ENCODE measurements around the gene LMO2. TPM values are rescaled to one million over a fixed set of nuclear protein-coding genes. Genes with fewer than 3 reads are reported as not detected.
A peak's percentile ranks its signal among the peaks of the same experiment; 100 is the strongest.

The LMO2 gene
- total and polyA plus RNA-seq, 2 donors (not counting 1 experiment from before 2014, with no cell fraction given), result 6.2 to 10.7 TPM

DNA sequence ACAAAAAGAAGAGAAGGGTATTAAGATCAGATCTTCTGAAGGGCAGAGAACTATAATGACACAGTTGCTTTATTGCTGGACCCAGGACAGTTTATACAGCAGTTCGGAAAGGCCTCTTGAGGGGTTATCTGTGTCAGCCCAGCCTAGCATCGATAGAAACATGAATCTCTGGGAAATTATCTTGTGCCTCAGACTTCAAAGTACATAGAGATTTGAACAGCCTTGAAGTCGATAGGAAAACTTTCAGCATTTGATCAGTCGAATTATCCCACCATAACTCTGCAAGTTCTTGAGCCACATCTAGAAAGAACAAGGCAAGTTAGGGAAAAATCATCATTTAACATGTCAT lies 2.5 kb upstream of the LMO2 start:
- Mint-ChIP-seq H3K27me3 (no peaks in the 10 kb centered on the region), H3K27ac (peak overlapping the region; percentile 95), H3K9me3 (ENCODE audit: insufficient read depth) (peaks cover 3% of the 10 kb centered on the region), H3K4me3 (peak overlapping the region; percentile 92), H3K4me1 (peaks cover 74% of the 10 kb centered on the region)
- H3K27ac ChIP-seq (ENCODE audit: low read length in 2 of 2), result peak overlapping the region; percentile 80 to 89
- WGBS (ENCODE audit: insufficient coverage), result 8% methylated on average over 4 of the region's 4 CpGs
- ChIA-PET POLR2A (interaction anchor here (1.1 to 2.3 kb wide), 2 partner anchors 26 to 27 kb away, joined by 4 to 11 read pairs; no protein-coding TSS in a partner anchor), CTCF (interaction anchor here (1.3 to 5.3 kb wide), 5 partner anchors 24 to 93 kb away, joined by 3 to 21 read pairs (median 9); no protein-coding TSS in a partner anchor)
- no peak for ATAC-seq (ENCODE audit: low read depth)
- peaks cover 61 to 67% of the 10 kb centered on the region in 2 donors for H3K4me1 ChIP-seq (ENCODE audit: control insufficient read depth in 2 of 2, insufficient read depth in 2 of 2, low read length in 2 of 2)
- H4K20me1 ChIP-seq (ENCODE audit: control insufficient read depth, insufficient read depth, low read length, poor library complexity, severe bottlenecking), result no peaks in the 10 kb centered on the region
- peak overlapping the region; percentile 82 for H3K4me2 ChIP-seq (replicated peaks; ENCODE audit: low read depth, low read length, poor library complexity, severe bottlenecking)
- H3K4me3 ChIP-seq (ENCODE audit: control extremely low read depth in 1 of 5, extremely low read depth in 1 of 5, insufficient read depth in 1 of 5, low read depth in 2 of 5, low read length in 4 of 5), result peak overlapping the region; percentile 43 to 74 (median 60)
- DNase-seq, result no peak
- peak overlapping the region; percentile 74 for H3K9ac ChIP-seq (ENCODE audit: low read length)
- H2AFZ ChIP-seq (ENCODE audit: insufficient read depth, low read depth, low read length, poor library complexity, severe bottlenecking), result peak overlapping the region; percentile 84
- intact Hi-C loops (cut with micrococcal nuclease), result loop anchor here (2.0 kb wide), 1 partner anchor 18 kb away; no protein-coding TSS in a partner anchor
- H3K9me3 ChIP-seq (ENCODE audit: control extremely low read depth in 1 of 3, control insufficient read depth in 2 of 3, insufficient read depth in 1 of 3, low read length in 2 of 3), result no peaks in the 10 kb centered on the region
- H3K79me2 ChIP-seq (ENCODE audit: control insufficient read depth, insufficient read depth, low read length), result peaks cover 4% of the 10 kb centered on the region
- no peak for TF ChIP-seq EZH2 (IDR thresholded peaks at IDR 0.05; ENCODE audit: borderline replicate concordance, insufficient read depth, low read depth, low read length, poor library complexity, severe bottlenecking)
- TF ChIP-seq CTCF (IDR thresholded peaks at IDR 0.05), result no peak
- H3K36me3 ChIP-seq (replicated peaks in 1 of 2; ENCODE audit: control extremely low read depth in 1 of 2, control insufficient read depth in 1 of 2, extremely low read depth in 1 of 2, insufficient read depth in 2 of 2, low read length in 1 of 2), result no peaks in the 10 kb centered on the region
- H3K27me3 ChIP-seq (replicated peaks in 1 of 4; ENCODE audit: control extremely low read depth in 1 of 4, control insufficient read depth in 3 of 4, insufficient read depth in 4 of 4, low read length in 3 of 4), result no peaks in the 10 kb centered on the region

GRCh38 chr11:33893711-33894397 lies 2.0 kb upstream of the LMO2 start:
- peak; percentile 84 for DNase-seq
- TF ChIP-seq CTCF (IDR thresholded peaks at IDR 0.05) (no peak), EZH2 (IDR thresholded peaks at IDR 0.05; ENCODE audit: borderline replicate concordance, insufficient read depth, low read depth, low read length, poor library complexity, severe bottlenecking) (no peak)
- intact Hi-C loops (cut with micrococcal nuclease), result loop anchor here (1.0 to 2.0 kb wide), 3 partner anchors 19 to 27 kb away; no protein-coding TSS in a partner anchor
- ChIA-PET POLR2A (interaction anchor here (0.6 to 2.3 kb wide), 2 partner anchors 16 to 26 kb away, joined by 3 to 11 read pairs; no protein-coding TSS in a partner anchor), CTCF (interaction anchor here (1.0 to 5.3 kb wide), 5 partner anchors 19 to 36 kb away, joined by 3 to 21 read pairs (median 5); no protein-coding TSS in a partner anchor)
- H3K27me3 Mint-ChIP-seq, result no peaks in the 10 kb centered on the region
- H3K4me3 Mint-ChIP-seq, result peak overlapping the region; percentile 92
- no peaks in the 10 kb centered on the region for H4K20me1 ChIP-seq (ENCODE audit: control insufficient read depth, insufficient read depth, low read length, poor library complexity, severe bottlenecking)
- H3K9me3 Mint-ChIP-seq (ENCODE audit: insufficient read depth), result peaks cover 3% of the 10 kb centered on the region
- H3K4me1 Mint-ChIP-seq, result peaks cover 70% of the 10 kb centered on the region
- peak overlapping the region; percentile 74 for H3K9ac ChIP-seq (ENCODE audit: low read length)
- WGBS (ENCODE audit: insufficient coverage), result 1% methylated on average over 10 of the region's 14 CpGs
- H3K4me2 ChIP-seq (replicated peaks; ENCODE audit: low read depth, low read length, poor library complexity, severe bottlenecking), result peak overlapping the region; percentile 82
- no peaks in the 10 kb centered on the region for H3K36me3 ChIP-seq (replicated peaks in 1 of 2; ENCODE audit: control extremely low read depth in 1 of 2, control insufficient read depth in 1 of 2, extremely low read depth in 1 of 2, insufficient read depth in 2 of 2, low read length in 1 of 2)
- H2AFZ ChIP-seq (ENCODE audit: insufficient read depth, low read depth, low read length, poor library complexity, severe bottlenecking), result peak overlapping the region; percentile 84
- peaks cover 60 to 66% of the 10 kb centered on the region in 2 donors for H3K4me1 ChIP-seq (ENCODE audit: control insufficient read depth in 2 of 2, insufficient read depth in 2 of 2, low read length in 2 of 2)
- no peaks in the 10 kb centered on the region for H3K27me3 ChIP-seq (replicated peaks in 1 of 4; ENCODE audit: control extremely low read depth in 1 of 4, control insufficient read depth in 3 of 4, insufficient read depth in 4 of 4, low read length in 3 of 4)
- H3K4me3 ChIP-seq (ENCODE audit: control extremely low read depth in 1 of 5, extremely low read depth in 1 of 5, insufficient read depth in 1 of 5, low read depth in 2 of 5, low read length in 4 of 5), result peak overlapping the region; percentile 43 to 74 (median 60)
- peak; percentile 80 for ATAC-seq (ENCODE audit: low read depth)
- peak overlapping the region; percentile 80 to 89 for H3K27ac ChIP-seq (ENCODE audit: low read length in 2 of 2)
- peaks cover 1% of the 10 kb centered on the region for H3K79me2 ChIP-seq (ENCODE audit: control insufficient read depth, insufficient read depth, low read length)
- H3K27ac Mint-ChIP-seq, result peak overlapping the region; percentile 95
- H3K9me3 ChIP-seq (ENCODE audit: control extremely low read depth in 1 of 3, control insufficient read depth in 2 of 3, insufficient read depth in 1 of 3, low read length in 2 of 3), result no peaks in the 10 kb centered on the region
